Psoas muscle (tissue), 8 donors: Measurements from ENCODE around the gene ITK. TPM values are rescaled to one million over a fixed set of nuclear protein-coding genes. Genes with fewer than 3 reads are reported as not detected.

Experiments
- ATAC-seq, 4 donors: fragments of 200-7000 bp; cut with Tn5 transposase; one replicate each; pipeline ENCODE4 v1.9.1; 2020; ENCODE audit warnings: moderate library complexity in 3 of 4, mild to moderate bottlenecking in 2 of 4
- DNase-seq, 2 donors: peaks; one replicate each; pipeline ENCODE4 v3.0.0-alpha.2; 2020
- H3K27ac ChIP-seq: fragments of 200-600 bp; one replicate; pipeline ENCODE4 v1.8.0; 2022
- H3K27me3 ChIP-seq, 3 donors: fragments of 200-600 bp in 1 of 3; one replicate each; pipeline versions ENCODE4 v1.6.1 to v1.8.0; 2013 to 2022; ENCODE audit warnings: low read length in 2 of 3, mild to moderate bottlenecking in 2 of 3, moderate library complexity in 1 of 3; ENCODE audit not compliant: insufficient read depth in 3 of 3
- H3K36me3 ChIP-seq, 2 donors: fragments of 200-600 bp in 1 of 2; one replicate each; pipeline versions ENCODE4 v1.6.1 to v1.8.0; 2013 to 2022; ENCODE audit warnings: low read depth in 1 of 2, mild to moderate bottlenecking in 1 of 2, moderate library complexity in 1 of 2; ENCODE audit not compliant: insufficient read depth in 1 of 2
- H3K4me1 ChIP-seq: fragments of 200-600 bp; one replicate; pipeline ENCODE4 v1.8.0; 2022
- H3K4me3 ChIP-seq: fragments of 200-600 bp; one replicate; pipeline ENCODE4 v1.8.0; 2022; ENCODE audit warnings: mild to moderate bottlenecking
- H3K9me3 ChIP-seq: fragments of 200-600 bp; one replicate; pipeline ENCODE4 v1.8.0; 2022
- WGBS, 3 donors: extraction: QIAGEN DNeasy Blood & Tissue Kit; methylation state at CpG; one replicate each; pipeline versions ENCODE4 v1.1.6 to v1.1.7; 2013; 5-methylcytosine and 5-hydroxymethylcytosine counted together
- intact Hi-C, 2 donors: fragments of 100-400 bp; cut with DNase I; formaldehyde crosslinking; loops; one replicate each; pipeline versions ENCODE4 v1.11.0 to v1.14.2; 2022
- polyA plus RNA-seq, 3 donors: library from polyadenylated mRNA; stranded (reverse); fragments of 200-250 nt; gene quantifications; one replicate each; pipeline ENCODE4 v1.2.3, GENCODE V29; 2013
- total RNA-seq, 4 donors: library from RNA; stranded (reverse); fragmentation: NEBNext Ultra II Directional in 2 of 4; extraction: Animal tissue kit (Norgen Biotek cat#: 25700) in 2 of 4; gene quantifications; one replicate each; pipeline versions ENCODE4 v1.2.1 to v1.2.4, GENCODE V29; 2021 to 2023
- TF ChIP-seq, protein P1 (sequence below): fragments of 200-600 bp; IDR thresholded peaks from one replicate; pipeline ENCODE4 v1.8.0; 2022; ENCODE audit warnings: antibody characterized with exemption
- donor health status: healthy with polysubstance abuse.
- donor health status: DM: no; HTN: no; CAD: no; lungs with moderate emphysema.
- donor health status: Bipolar disorder and iron deficiency.
- donor health status: healthy.
- donor health status: DM: yes; HTN: yes; CAD: no.
- donor health status: DM: no; HTN: no; CAD: no.
- donor health status: DM: no; HTN: no; CAD: no.
- donor health status: DM: yes; HTN: yes; CAD: no.

The ITK gene
- total and polyA plus RNA-seq, 7 donors = 0.04 to 1.0 (median 0.28) TPM

DNA sequence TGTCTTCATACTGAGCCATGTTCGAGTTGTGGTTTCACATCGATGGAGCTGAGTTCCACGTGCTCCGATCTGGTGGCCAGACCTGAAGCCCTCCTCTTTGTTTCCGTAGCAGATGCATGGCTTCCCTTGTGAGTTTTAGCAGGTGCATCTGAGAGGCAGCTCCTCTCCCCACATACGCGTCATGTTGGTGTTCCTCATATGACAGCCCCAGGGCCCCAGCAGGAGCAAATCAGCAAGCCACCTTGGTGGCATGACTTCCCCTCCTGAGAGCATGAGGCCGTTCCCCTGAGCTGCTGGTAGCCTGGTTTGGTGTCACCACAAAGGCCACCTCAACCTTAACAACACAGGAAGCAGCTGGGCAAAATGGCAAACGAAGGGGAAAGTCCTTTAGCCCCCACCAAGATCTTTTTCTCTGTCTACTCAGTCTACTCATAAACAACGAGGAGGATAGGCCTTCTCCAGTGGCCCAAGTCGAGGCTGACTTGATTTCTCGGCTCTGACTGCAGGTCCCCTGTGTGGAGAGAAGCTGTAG is 91.2 kb downstream of the ITK start:
- intact Hi-C loops = no loop called here
- WGBS, 3 donors = 86 to 88% (median 86%) methylated on average over 12 of the region's 12 CpGs
- TF ChIP-seq, protein P1, sequence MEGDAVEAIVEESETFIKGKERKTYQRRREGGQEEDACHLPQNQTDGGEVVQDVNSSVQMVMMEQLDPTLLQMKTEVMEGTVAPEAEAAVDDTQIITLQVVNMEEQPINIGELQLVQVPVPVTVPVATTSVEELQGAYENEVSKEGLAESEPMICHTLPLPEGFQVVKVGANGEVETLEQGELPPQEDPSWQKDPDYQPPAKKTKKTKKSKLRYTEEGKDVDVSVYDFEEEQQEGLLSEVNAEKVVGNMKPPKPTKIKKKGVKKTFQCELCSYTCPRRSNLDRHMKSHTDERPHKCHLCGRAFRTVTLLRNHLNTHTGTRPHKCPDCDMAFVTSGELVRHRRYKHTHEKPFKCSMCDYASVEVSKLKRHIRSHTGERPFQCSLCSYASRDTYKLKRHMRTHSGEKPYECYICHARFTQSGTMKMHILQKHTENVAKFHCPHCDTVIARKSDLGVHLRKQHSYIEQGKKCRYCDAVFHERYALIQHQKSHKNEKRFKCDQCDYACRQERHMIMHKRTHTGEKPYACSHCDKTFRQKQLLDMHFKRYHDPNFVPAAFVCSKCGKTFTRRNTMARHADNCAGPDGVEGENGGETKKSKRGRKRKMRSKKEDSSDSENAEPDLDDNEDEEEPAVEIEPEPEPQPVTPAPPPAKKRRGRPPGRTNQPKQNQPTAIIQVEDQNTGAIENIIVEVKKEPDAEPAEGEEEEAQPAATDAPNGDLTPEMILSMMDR = no peak
- H3K9me3 ChIP-seq = no peaks in the 10 kb centered on the region
- peaks cover 11% of the 10 kb centered on the region for H3K4me1 ChIP-seq
- H3K4me3 ChIP-seq = no peak overlapping the region
- DNase-seq (no peak), ATAC-seq (no peak)
- H3K36me3 ChIP-seq = no peaks in the 10 kb centered on the region
- H3K27me3 ChIP-seq = no peaks in the 10 kb centered on the region
- no peak overlapping the region for H3K27ac ChIP-seq

DNA sequence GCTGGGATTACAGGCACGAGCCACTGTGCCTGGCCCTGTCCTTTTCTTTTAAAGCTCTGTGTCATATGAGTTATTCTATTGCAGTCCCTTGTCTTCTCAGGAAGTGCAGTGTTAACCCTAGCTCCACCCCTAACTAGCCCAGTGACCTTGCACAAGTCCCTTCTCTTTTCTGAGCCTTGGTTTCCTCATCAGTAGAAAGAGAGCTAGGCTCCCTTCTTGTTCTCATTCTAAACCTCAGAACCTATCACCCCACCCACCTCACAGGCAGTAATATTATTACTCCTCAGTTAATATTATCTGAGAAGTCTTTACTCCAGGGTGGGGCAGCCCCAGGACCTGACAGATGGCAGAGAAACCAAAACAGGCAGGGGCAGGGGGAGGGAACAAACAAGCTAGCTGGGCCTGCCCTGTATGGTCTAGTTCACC is 92.5 kb downstream of the ITK start:
- Histone ChIP-seq H3K27ac (no peak overlapping the region), H3K4me1 (peaks cover 3% of the 10 kb centered on the region), H3K9me3 (no peaks in the 10 kb centered on the region), H3K27me3 (no peaks in the 10 kb centered on the region), H3K36me3 (no peaks in the 10 kb centered on the region), H3K4me3 (no peak overlapping the region)
- TF ChIP-seq, protein P1 = no peak
- intact Hi-C loops = no loop called here
- ATAC-seq = no peak
- 65 to 84% (median 71%) methylated on average over 1 of the region's 1 CpG for WGBS, 3 donors
- no peak for DNase-seq

DNA sequence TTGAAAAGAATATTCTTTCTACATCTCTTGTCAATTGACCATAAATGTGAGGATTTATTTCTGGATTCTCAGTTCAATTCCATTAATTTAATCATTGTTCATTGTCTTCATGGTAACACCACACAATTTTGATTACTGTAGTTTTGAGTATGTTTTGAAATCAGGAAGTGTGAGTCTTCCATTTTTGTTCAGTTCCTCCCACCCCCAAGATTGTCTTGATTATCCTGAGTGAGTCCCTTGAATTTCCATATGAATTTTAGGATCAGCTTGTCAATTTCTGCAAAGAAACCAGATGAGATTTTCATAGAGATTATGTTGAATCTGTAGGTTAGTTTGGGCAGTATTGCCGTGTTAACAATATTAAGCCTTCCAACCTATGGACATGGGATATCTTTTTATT is 94.8 kb downstream of the ITK start:
- DNase-seq = no peak
- Histone ChIP-seq H3K27me3 (no peaks in the 10 kb centered on the region), H3K9me3 (no peaks in the 10 kb centered on the region), H3K4me1 (no peaks in the 10 kb centered on the region), H3K27ac (no peak overlapping the region), H3K4me3 (no peak overlapping the region), H3K36me3 (no peaks in the 10 kb centered on the region)
- WGBS, 3 donors = 90 to 100% (median 95%) methylated on average over 1 of the region's 1 CpG
- TF ChIP-seq, protein P1 = no peak
- no peak for ATAC-seq
- intact Hi-C loops = no loop called here

DNA sequence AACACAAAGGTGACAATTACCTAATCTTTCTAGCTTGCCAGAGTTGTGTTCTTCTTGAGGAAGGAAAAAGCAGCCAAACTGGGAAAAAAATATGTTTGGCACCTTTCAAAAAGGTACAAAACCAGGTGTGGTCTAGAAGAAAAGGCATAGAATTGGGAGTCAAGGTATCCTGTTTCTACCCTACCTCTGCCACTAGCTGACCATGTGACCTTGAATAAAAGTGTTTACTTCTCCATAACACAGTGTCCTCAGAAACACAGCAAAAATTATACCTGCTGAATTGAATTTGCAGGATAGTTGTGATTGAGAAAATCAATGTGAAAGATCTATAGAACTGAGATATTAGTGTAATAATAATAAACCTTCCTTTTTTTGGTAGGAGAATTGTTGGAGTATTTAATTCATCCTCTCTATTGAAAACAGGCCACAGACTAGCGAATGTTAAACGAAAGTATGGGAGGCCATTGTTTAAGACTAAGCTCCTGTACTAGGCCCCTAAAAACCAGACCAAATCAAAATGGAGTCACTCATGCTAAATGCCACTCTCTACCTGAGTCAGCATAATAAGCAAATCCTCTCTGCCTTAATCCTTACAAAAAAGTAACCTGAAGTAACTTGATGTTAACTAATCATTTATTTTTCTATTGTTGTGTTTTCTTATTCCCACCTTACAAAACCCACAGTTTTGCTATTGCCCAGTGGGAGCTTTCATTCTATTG is 97.8 kb downstream of the ITK start:
- Histone ChIP-seq H3K9me3 (no peaks in the 10 kb centered on the region), H3K27ac (no peak overlapping the region), H3K4me3 (no peak overlapping the region), H3K36me3 (no peaks in the 10 kb centered on the region), H3K27me3 (no peaks in the 10 kb centered on the region), H3K4me1 (no peaks in the 10 kb centered on the region)
- 97 to 99% (median 98%) methylated on average over 2 of the region's 2 CpGs for WGBS, 3 donors
- intact Hi-C loops = no loop called here
- ATAC-seq = no peak
- TF ChIP-seq, protein P1 = no peak
- DNase-seq = no peak
